ENCODE measurements around the gene APCDD1L.
"Not testable (repeated sequence)": the region's sequence is repeated elsewhere in the genome, so short reads cannot be mapped to it uniquely, and the experiment has no call there.

Gene APCDD1L

GRCh38 chr20:58544286-58544685 lies 29.1 kb upstream of the APCDD1L start:
- Histone ChIP-seq H3K4me1 (ENCODE audit: insufficient read depth, insufficient read length) (no peaks in the 10 kb centered on the region), H3K36me3 (ENCODE audit: insufficient read depth, insufficient read length, low read length) (no peaks in the 10 kb centered on the region), H3K9me3 (ENCODE audit: insufficient read depth, low read length) (peaks cover 9% of the 10 kb centered on the region; the same call in 1 of the 2 replicates), H3K27me3 (ENCODE audit: insufficient read depth, insufficient read length) (peaks cover 3% of the 10 kb centered on the region), H3K9ac (ENCODE audit: insufficient read length, low read depth) (no peak overlapping the region), H3K4me3 (ENCODE audit: insufficient read length, low read depth) (no peak overlapping the region)
- TF ChIP-seq SUZ12 (IDR thresholded peaks at IDR 0.05; ENCODE audit: extremely low read depth, insufficient read depth, insufficient read length), result no peak
- TF ChIP-seq YY1 (IDR thresholded peaks at IDR 0.05; ENCODE audit: insufficient read depth, insufficient read length), result no peak
- TF ChIP-seq ZNF274 (IDR thresholded peaks at IDR 0.05; ENCODE audit: low read depth, low read length), result no peak
- DNase-seq (ENCODE audit: low read depth, low spot score), result no peak

- Histone ChIP-seq H3K4me3 (ENCODE audit: insufficient read length, low read depth) (no peak overlapping the region), H3K9ac (ENCODE audit: insufficient read length, low read depth) (no peak overlapping the region), H3K9me3 (ENCODE audit: insufficient read depth, low read length) (peaks cover 19% of the 10 kb centered on the region), H3K36me3 (ENCODE audit: insufficient read depth, insufficient read length, low read length) (no peaks in the 10 kb centered on the region), H3K27me3 (ENCODE audit: insufficient read depth, insufficient read length) (peaks cover 3% of the 10 kb centered on the region), H3K4me1 (ENCODE audit: insufficient read depth, insufficient read length) (no peaks in the 10 kb centered on the region)
- no peak for DNase-seq (ENCODE audit: low read depth, low spot score)
- no peak for TF ChIP-seq ZNF274 (IDR thresholded peaks at IDR 0.05; ENCODE audit: low read depth, low read length)
- no peak for TF ChIP-seq SUZ12 (IDR thresholded peaks at IDR 0.05; ENCODE audit: extremely low read depth, insufficient read depth, insufficient read length)
- TF ChIP-seq YY1 (IDR thresholded peaks at IDR 0.05; ENCODE audit: insufficient read depth, insufficient read length), result no peak
These were observed 28.1 kb upstream of the APCDD1L start for GRCh38 chr20:58543274-58543673.

- Histone ChIP-seq H3K9ac (ENCODE audit: insufficient read length, low read depth) (no peak overlapping the region), H3K9me3 (ENCODE audit: insufficient read depth, low read length) (peaks cover 26% of the 10 kb centered on the region), H3K36me3 (ENCODE audit: insufficient read depth, insufficient read length, low read length) (no peaks in the 10 kb centered on the region), H3K4me1 (ENCODE audit: insufficient read depth, insufficient read length) (no peaks in the 10 kb centered on the region), H3K27me3 (ENCODE audit: insufficient read depth, insufficient read length) (peaks cover 3% of the 10 kb centered on the region), H3K4me3 (ENCODE audit: insufficient read length, low read depth) (no peak overlapping the region)
- DNase-seq (ENCODE audit: low read depth, low spot score), result no peak
- no peak for TF ChIP-seq ZNF274 (IDR thresholded peaks at IDR 0.05; ENCODE audit: low read depth, low read length)
- no peak for TF ChIP-seq YY1 (IDR thresholded peaks at IDR 0.05; ENCODE audit: insufficient read depth, insufficient read length)
- TF ChIP-seq SUZ12 (IDR thresholded peaks at IDR 0.05; ENCODE audit: extremely low read depth, insufficient read depth, insufficient read length), result no peak
These were observed 27.4 kb upstream of the APCDD1L start for GRCh38 chr20:58542411-58543095.

GRCh38 chr20:58542034-58542410 lies 26.8 kb upstream of the APCDD1L start:
- H3K9ac ChIP-seq (ENCODE audit: insufficient read length, low read depth); H3K27me3 ChIP-seq (ENCODE audit: insufficient read depth, insufficient read length); H3K4me3 ChIP-seq (ENCODE audit: insufficient read length, low read depth); H3K36me3 ChIP-seq (ENCODE audit: insufficient read depth, insufficient read length, low read length); H3K4me1 ChIP-seq (ENCODE audit: insufficient read depth, insufficient read length); DNase-seq (ENCODE audit: low read depth, low spot score): not testable (repeated sequence)
- peaks cover 32% of the 10 kb centered on the region for H3K9me3 ChIP-seq (ENCODE audit: insufficient read depth, low read length)

- Histone ChIP-seq H3K4me1 (ENCODE audit: insufficient read depth, insufficient read length) (no peaks in the 10 kb centered on the region), H3K4me3 (ENCODE audit: insufficient read length, low read depth) (no peak overlapping the region), H3K9me3 (ENCODE audit: insufficient read depth, low read length) (peaks cover 36% of the 10 kb centered on the region), H3K27me3 (ENCODE audit: insufficient read depth, insufficient read length) (no peaks in the 10 kb centered on the region), H3K9ac (ENCODE audit: insufficient read length, low read depth) (no peak overlapping the region), H3K36me3 (ENCODE audit: insufficient read depth, insufficient read length, low read length) (no peaks in the 10 kb centered on the region)
- no peak for DNase-seq (ENCODE audit: low read depth, low spot score)
- TF ChIP-seq SUZ12 (IDR thresholded peaks at IDR 0.05; ENCODE audit: extremely low read depth, insufficient read depth, insufficient read length) (no peak), ZNF274 (IDR thresholded peaks at IDR 0.05; ENCODE audit: low read depth, low read length) (no peak), YY1 (IDR thresholded peaks at IDR 0.05; ENCODE audit: insufficient read depth, insufficient read length) (no peak)
These were observed 23.6 kb upstream of the APCDD1L start for GRCh38 chr20:58538752-58539151.

- no peaks in the 10 kb centered on the region for H3K36me3 ChIP-seq (ENCODE audit: insufficient read depth, insufficient read length, low read length)
- H3K4me3 ChIP-seq (ENCODE audit: insufficient read length, low read depth), result no peak overlapping the region
- TF ChIP-seq YY1 (IDR thresholded peaks at IDR 0.05; ENCODE audit: insufficient read depth, insufficient read length) (no peak), SUZ12 (IDR thresholded peaks at IDR 0.05; ENCODE audit: extremely low read depth, insufficient read depth, insufficient read length) (no peak), ZNF274 (IDR thresholded peaks at IDR 0.05; ENCODE audit: low read depth, low read length) (no peak)
These were observed 22.6 kb upstream of the APCDD1L start for GRCh38 chr20:58537831-58538230.

GRCh38 chr20:58536289-58536688 lies 21.1 kb upstream of the APCDD1L start:
- no peak for DNase-seq (ENCODE audit: low read depth, low spot score)
- Histone ChIP-seq H3K4me3 (ENCODE audit: insufficient read length, low read depth) (no peak overlapping the region), H3K27me3 (ENCODE audit: insufficient read depth, insufficient read length) (no peaks in the 10 kb centered on the region), H3K36me3 (ENCODE audit: insufficient read depth, insufficient read length, low read length) (no peaks in the 10 kb centered on the region), H3K4me1 (ENCODE audit: insufficient read depth, insufficient read length) (no peaks in the 10 kb centered on the region), H3K9ac (ENCODE audit: insufficient read length, low read depth) (no peak overlapping the region), H3K9me3 (ENCODE audit: insufficient read depth, low read length) (peaks cover 54% of the 10 kb centered on the region)
- no peak for TF ChIP-seq YY1 (IDR thresholded peaks at IDR 0.05; ENCODE audit: insufficient read depth, insufficient read length)
- no peak for TF ChIP-seq ZNF274 (IDR thresholded peaks at IDR 0.05; ENCODE audit: low read depth, low read length)
- no peak for TF ChIP-seq SUZ12 (IDR thresholded peaks at IDR 0.05; ENCODE audit: extremely low read depth, insufficient read depth, insufficient read length)

More at GRCh38 chr20:58537831-58538230, 22.6 kb upstream of the APCDD1L start:
- DNase-seq (ENCODE audit: low read depth, low spot score), result no peak
- Histone ChIP-seq H3K4me1 (ENCODE audit: insufficient read depth, insufficient read length) (no peaks in the 10 kb centered on the region), H3K27me3 (ENCODE audit: insufficient read depth, insufficient read length) (no peaks in the 10 kb centered on the region), H3K9ac (ENCODE audit: insufficient read length, low read depth) (no peak overlapping the region), H3K9me3 (ENCODE audit: insufficient read depth, low read length) (peaks cover 39% of the 10 kb centered on the region)
